Nephron progenitor cell (in vitro differentiated cells): ENCODE results near the gene PRKRIP1.

Source experiments
- DNase-seq: peaks from one replicate; pipeline ENCODE4 v3.0.0; 2021
- H3K27ac Mint-ChIP-seq: 2 replicates; pipeline ENCODE4 v1.8.0; 2021; ENCODE audit warnings: mild to moderate bottlenecking, moderate library complexity, mixed read lengths
- H3K27me3 Mint-ChIP-seq: 2 replicates; pipeline ENCODE4 v1.8.0; 2021; ENCODE audit warnings: mild to moderate bottlenecking, low read depth, mixed read lengths; ENCODE audit not compliant: poor library complexity
- H3K36me3 Mint-ChIP-seq: 2 replicates; pipeline ENCODE4 v1.8.0; 2021; ENCODE audit warnings: low read depth, mixed read lengths
- H3K4me1 Mint-ChIP-seq: 2 replicates; pipeline ENCODE4 v1.8.0; 2021; ENCODE audit warnings: mixed read lengths
- H3K4me3 Mint-ChIP-seq: 2 replicates; pipeline ENCODE4 v1.8.0; 2021; ENCODE audit warnings: mild to moderate bottlenecking, moderate library complexity, mixed read lengths
- H3K9me3 Mint-ChIP-seq: 2 replicates; pipeline ENCODE4 v1.8.0; 2021; ENCODE audit warnings: mild to moderate bottlenecking, moderate library complexity, mixed read lengths
- CTCF ChIP-seq: fragments of 200-600 bp; sonication (generic); IDR thresholded peaks from 2 replicates; pipeline ENCODE4 v1.5.0; 2021; ENCODE audit warnings: antibody characterized with exemption

Gene PRKRIP1

GRCh38 chr7:102387064-102387463 is 9.1 kb upstream of the PRKRIP1 start:
- Mint-ChIP-seq H3K4me1 (no peaks in the 10 kb centered on the region), H3K27me3 (no peaks in the 10 kb centered on the region), H3K27ac (no peak overlapping the region), H3K36me3 (peaks cover 36% of the 10 kb centered on the region), H3K9me3 (no peaks in the 10 kb centered on the region), H3K4me3 (no peak overlapping the region)
- no peak for TF ChIP-seq CTCF
- DNase-seq, result no peak

GRCh38 chr7:102389810-102390209 is 6.4 kb upstream of the PRKRIP1 start:
- DNase-seq, result no peak
- TF ChIP-seq CTCF, result no peak
- Mint-ChIP-seq H3K9me3 (no peaks in the 10 kb centered on the region), H3K4me1 (no peaks in the 10 kb centered on the region), H3K27ac (peak overlapping the region; percentile 54), H3K4me3 (no peak overlapping the region), H3K36me3 (peaks cover 35% of the 10 kb centered on the region), H3K27me3 (no peaks in the 10 kb centered on the region)

GRCh38 chr7:102390697-102391484 is 5.3 kb upstream of the PRKRIP1 start:
- TF ChIP-seq CTCF, result peak; percentile 86
- Mint-ChIP-seq H3K9me3 (no peaks in the 10 kb centered on the region), H3K4me3 (no peak overlapping the region), H3K36me3 (peaks cover 30% of the 10 kb centered on the region), H3K27ac (no peak overlapping the region), H3K4me1 (peaks cover 6% of the 10 kb centered on the region), H3K27me3 (no peaks in the 10 kb centered on the region)
- DNase-seq, result peak; percentile 89

- no peak for TF ChIP-seq CTCF
- Mint-ChIP-seq H3K27ac (no peak overlapping the region), H3K27me3 (no peaks in the 10 kb centered on the region)
Observed at GRCh38 chr7:102392330-102392729, 3.8 kb upstream of the PRKRIP1 start.

GRCh38 chr7:102393467-102393866 is 2.7 kb upstream of the PRKRIP1 start:
- Mint-ChIP-seq H3K4me1 (peaks cover 18% of the 10 kb centered on the region), H3K27me3 (no peaks in the 10 kb centered on the region), H3K9me3 (no peaks in the 10 kb centered on the region), H3K4me3 (no peak overlapping the region), H3K36me3 (peaks cover 28% of the 10 kb centered on the region), H3K27ac (no peak overlapping the region)
- no peak for TF ChIP-seq CTCF
- DNase-seq, result no peak

More at GRCh38 chr7:102392330-102392729, 3.8 kb upstream of the PRKRIP1 start:
- Mint-ChIP-seq H3K36me3 (peaks cover 25% of the 10 kb centered on the region), H3K9me3 (no peaks in the 10 kb centered on the region), H3K4me3 (no peak overlapping the region), H3K4me1 (peaks cover 14% of the 10 kb centered on the region)
- DNase-seq, result no peak

GRCh38 chr7:102395592-102395872 is 631 bp upstream of the PRKRIP1 start:
- peaks cover 18% of the 10 kb centered on the region for H3K4me1 Mint-ChIP-seq
- TF ChIP-seq CTCF, result no peak
- no peaks in the 10 kb centered on the region for H3K27me3 Mint-ChIP-seq
- H3K4me3 Mint-ChIP-seq, result peak overlapping the region; percentile 97
- H3K27ac Mint-ChIP-seq, result peak overlapping the region; percentile 99
- no peak for DNase-seq
- no peaks in the 10 kb centered on the region for H3K9me3 Mint-ChIP-seq
- peaks cover 46% of the 10 kb centered on the region for H3K36me3 Mint-ChIP-seq
